Measurements from ENCODE around the gene UCKL1. TPM values are rescaled to one million over a fixed set of nuclear protein-coding genes. Genes with fewer than 3 reads are reported as not detected.

Gene UCKL1
- total RNA-seq, 1 donor from 2014 or later, result 10.8 TPM

DNA sequence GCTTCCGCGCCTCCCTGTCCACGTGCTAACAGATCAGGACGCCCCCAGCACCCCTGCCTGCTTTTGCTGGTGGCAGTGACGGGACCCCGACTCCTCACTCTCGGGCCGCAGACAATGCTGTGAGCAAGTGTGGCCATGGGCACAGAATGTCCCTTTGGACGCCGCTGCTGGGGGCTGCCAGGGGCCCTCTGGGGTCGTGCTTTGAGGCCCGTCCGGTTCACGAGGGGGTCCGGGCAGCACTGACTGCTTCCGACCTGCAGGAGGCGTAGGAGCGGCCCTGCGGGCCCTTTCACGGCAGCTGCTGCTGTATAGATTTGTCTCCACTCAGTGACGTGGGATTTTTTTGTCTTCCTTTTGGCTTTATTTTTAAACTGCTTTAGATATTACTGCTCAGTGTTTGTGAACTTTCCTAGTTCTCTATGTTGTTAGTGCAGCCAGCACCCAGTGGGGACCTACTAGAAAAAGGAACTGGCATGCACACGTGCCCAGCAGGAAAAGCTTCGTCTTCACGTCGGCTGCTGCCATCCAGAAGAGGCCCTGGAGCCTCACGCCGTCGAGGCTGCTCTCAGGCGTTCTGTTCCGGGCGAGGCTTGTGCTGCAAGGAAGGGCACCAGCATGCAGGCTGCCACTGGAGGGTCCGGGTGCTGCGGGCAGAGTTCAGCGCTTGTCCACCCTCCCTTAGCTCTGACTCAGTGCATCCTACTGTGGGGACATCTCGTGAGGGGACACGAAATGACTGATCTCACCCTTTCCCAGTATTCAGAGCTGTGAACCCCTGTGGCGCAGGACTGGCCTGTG is 21.7 kb downstream of the UCKL1 start:
- H3K4me3 ChIP-seq, result no peak overlapping the region
- peak; percentile 64 for DNase-seq (ENCODE audit: low spot score)
- Mint-ChIP-seq H3K27me3 (ENCODE audit: insufficient read depth, low read depth) (peaks cover 4% of the 10 kb centered on the region), H3K27ac (no peak overlapping the region), H3K9me3 (no peaks in the 10 kb centered on the region), H3K4me3 (no peak overlapping the region), H3K4me1 (peaks cover 2% of the 10 kb centered on the region), H3K36me3 (peaks cover 36% of the 10 kb centered on the region)
- H3K4me2 ChIP-seq, result no peak overlapping the region
- H3K9ac ChIP-seq, result no peak overlapping the region
- no peak overlapping the region for H2AFZ ChIP-seq (replicated peaks)
- no peaks in the 10 kb centered on the region for H3K36me3 ChIP-seq
- H4K20me1 ChIP-seq (ENCODE audit: low read depth), result peaks cover 21% of the 10 kb centered on the region
- peaks cover 3% of the 10 kb centered on the region for H3F3A ChIP-seq (ENCODE audit: low read depth)
- H3K79me2 ChIP-seq (ENCODE audit: low read depth), result no peaks in the 10 kb centered on the region
- H3K4me1 ChIP-seq, result no peaks in the 10 kb centered on the region
- no peaks in the 10 kb centered on the region for H3K9me3 ChIP-seq (ENCODE audit: low read depth)
- no peak overlapping the region for H3K27ac ChIP-seq
- TF ChIP-seq CTCF (IDR thresholded peaks at IDR 0.05) (peak; percentile 64), EZH2 (IDR thresholded peaks at IDR 0.05) (no peak)
- H3K27me3 ChIP-seq, result no peaks in the 10 kb centered on the region

- H3K36me3 Mint-ChIP-seq, result peaks cover 40% of the 10 kb centered on the region
- Histone ChIP-seq H3F3A (ENCODE audit: low read depth) (peaks cover 3% of the 10 kb centered on the region), H3K9ac (no peak overlapping the region), H3K4me3 (no peak overlapping the region), H3K4me2 (no peak overlapping the region), H2AFZ (replicated peaks) (no peak overlapping the region), H3K27me3 (no peaks in the 10 kb centered on the region), H3K36me3 (no peaks in the 10 kb centered on the region), H3K27ac (no peak overlapping the region), H3K9me3 (ENCODE audit: low read depth) (no peaks in the 10 kb centered on the region), H3K4me1 (no peaks in the 10 kb centered on the region), H3K79me2 (ENCODE audit: low read depth) (no peaks in the 10 kb centered on the region), H4K20me1 (ENCODE audit: low read depth) (peaks cover 13% of the 10 kb centered on the region)
- no peak overlapping the region for H3K4me3 Mint-ChIP-seq
- TF ChIP-seq EZH2 (IDR thresholded peaks at IDR 0.05) (no peak), EZH2phosphoT487 (IDR thresholded peaks at IDR 0.05) (no peak)
- no peaks in the 10 kb centered on the region for H3K9me3 Mint-ChIP-seq
- no peak for DNase-seq (ENCODE audit: low spot score)
- no peak overlapping the region for H3K27ac Mint-ChIP-seq
- H3K27me3 Mint-ChIP-seq (ENCODE audit: insufficient read depth, low read depth), result peaks cover 4% of the 10 kb centered on the region
- H3K4me1 Mint-ChIP-seq, result peaks cover 2% of the 10 kb centered on the region
Measured at GRCh38 chr20:63933646-63934045, 22.6 kb downstream of the UCKL1 start.

DNA sequence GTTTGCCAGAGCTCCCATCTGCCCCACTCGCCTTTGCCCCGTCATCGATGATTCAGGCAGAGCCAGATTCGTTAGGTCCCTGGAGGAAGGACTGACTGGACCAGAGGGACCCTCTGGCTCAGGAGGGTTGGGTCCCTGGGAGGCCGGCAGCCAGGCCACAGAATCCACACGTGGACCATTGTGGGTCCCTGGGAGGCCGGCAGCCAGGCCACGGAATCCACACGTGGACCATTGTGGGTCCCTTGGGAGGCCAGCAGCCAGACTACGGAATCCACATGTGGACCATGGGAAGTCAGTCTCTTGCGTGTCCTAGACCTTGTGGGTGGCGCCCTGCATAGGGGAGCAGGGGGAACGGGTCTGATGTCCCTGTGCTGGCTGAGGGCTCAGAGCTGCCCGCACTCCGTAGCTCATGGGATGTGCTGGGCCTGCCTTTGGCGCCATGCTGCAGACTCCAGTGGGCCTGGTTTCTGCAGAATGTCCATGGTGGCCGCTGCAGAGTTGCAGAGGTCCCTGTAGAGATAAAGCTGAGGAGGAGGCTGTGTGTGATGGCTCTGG is 23.5 kb downstream of the UCKL1 start:
- no peaks in the 10 kb centered on the region for H3K36me3 ChIP-seq
- H3K27ac ChIP-seq, result no peak overlapping the region
- no peak overlapping the region for H3K4me3 Mint-ChIP-seq
- H3K79me2 ChIP-seq (ENCODE audit: low read depth), result no peaks in the 10 kb centered on the region
- peaks cover 3% of the 10 kb centered on the region for H3K27me3 Mint-ChIP-seq (ENCODE audit: insufficient read depth, low read depth)
- H3K4me3 ChIP-seq, result no peak overlapping the region
- H3K27me3 ChIP-seq, result no peaks in the 10 kb centered on the region
- no peaks in the 10 kb centered on the region for H3K9me3 Mint-ChIP-seq
- no peak for DNase-seq (ENCODE audit: low spot score)
- TF ChIP-seq EZH2phosphoT487 (IDR thresholded peaks at IDR 0.05), result no peak
- TF ChIP-seq CTCF (IDR thresholded peaks at IDR 0.05), result no peak
- TF ChIP-seq EZH2 (IDR thresholded peaks at IDR 0.05), result no peak
- no peak overlapping the region for H3K27ac Mint-ChIP-seq
- H3K36me3 Mint-ChIP-seq, result peaks cover 43% of the 10 kb centered on the region
- no peaks in the 10 kb centered on the region for H3K4me1 ChIP-seq
- peaks cover 2% of the 10 kb centered on the region for H3K4me1 Mint-ChIP-seq
- H3K9me3 ChIP-seq (ENCODE audit: low read depth), result no peaks in the 10 kb centered on the region
- no peak overlapping the region for H3K9ac ChIP-seq
- peaks cover 1% of the 10 kb centered on the region for H3F3A ChIP-seq (ENCODE audit: low read depth)
- H3K4me2 ChIP-seq, result no peak overlapping the region
- no peak overlapping the region for H2AFZ ChIP-seq (replicated peaks)
- H4K20me1 ChIP-seq (ENCODE audit: low read depth), result peaks cover 13% of the 10 kb centered on the region

- Histone ChIP-seq H2AFZ (replicated peaks) (no peak overlapping the region), H3K79me2 (ENCODE audit: low read depth) (peaks cover 6% of the 10 kb centered on the region), H3K9me3 (ENCODE audit: low read depth) (no peaks in the 10 kb centered on the region), H3K27ac (no peak overlapping the region), H3K4me1 (no peaks in the 10 kb centered on the region), H3K4me3 (no peak overlapping the region), H4K20me1 (ENCODE audit: low read depth) (peaks cover 22% of the 10 kb centered on the region), H3K27me3 (no peaks in the 10 kb centered on the region), H3F3A (ENCODE audit: low read depth) (no peaks in the 10 kb centered on the region), H3K4me2 (no peak overlapping the region), H3K9ac (no peak overlapping the region), H3K36me3 (no peaks in the 10 kb centered on the region)
- Mint-ChIP-seq H3K27me3 (ENCODE audit: insufficient read depth, low read depth) (no peaks in the 10 kb centered on the region), H3K36me3 (peaks cover 44% of the 10 kb centered on the region), H3K4me3 (no peak overlapping the region), H3K27ac (no peak overlapping the region), H3K4me1 (peaks cover 2% of the 10 kb centered on the region), H3K9me3 (no peaks in the 10 kb centered on the region)
- no peak for TF ChIP-seq EZH2 (IDR thresholded peaks at IDR 0.05)
- no peak for TF ChIP-seq EZH2phosphoT487 (IDR thresholded peaks at IDR 0.05)
- no peak for TF ChIP-seq CTCF (IDR thresholded peaks at IDR 0.05)
- no peak for DNase-seq (ENCODE audit: low spot score)
Measured at GRCh38 chr20:63931735-63932134, 24.5 kb downstream of the UCKL1 start.

Measured in neural progenitor cell (in vitro differentiated cells).